Stimulated activated CD8-positive, alpha-beta memory T cell treated with anti-CD3 and anti-CD28 coated beads, Interleukin-4, amount 100 ng/mL, for 4 hours (primary cell): ENCODE measurements around the gene DIAPH2.

Source experiments
- DNase-seq, 2 donors: peaks; one replicate each; pipeline ENCODE4 v3.0.0-alpha.2; 2020; ENCODE audit warnings: low read depth in 2 of 2, low spot score in 1 of 2

DIAPH2 gene

DNA sequence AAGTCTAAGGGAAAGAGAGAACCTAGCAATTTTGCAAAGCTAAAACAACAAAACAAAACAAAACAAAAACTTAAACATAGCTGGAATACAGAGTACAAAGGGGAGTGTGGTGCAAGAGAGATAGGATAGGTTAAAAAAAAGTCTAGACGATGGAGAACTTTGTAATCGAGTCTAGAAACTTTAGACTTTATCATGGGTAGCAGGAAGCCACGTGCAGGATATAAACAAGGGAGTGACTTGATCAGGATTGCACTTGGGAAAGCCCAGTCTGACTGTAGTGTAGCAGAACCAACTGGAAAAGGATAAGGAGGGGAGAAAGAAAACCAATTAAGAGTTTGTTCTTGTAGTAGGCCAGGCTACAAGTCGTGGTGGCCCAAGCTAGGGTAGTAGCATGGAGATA lies 949.2 kb downstream of the DIAPH2 start:
- DNase-seq, result no peak

DNA sequence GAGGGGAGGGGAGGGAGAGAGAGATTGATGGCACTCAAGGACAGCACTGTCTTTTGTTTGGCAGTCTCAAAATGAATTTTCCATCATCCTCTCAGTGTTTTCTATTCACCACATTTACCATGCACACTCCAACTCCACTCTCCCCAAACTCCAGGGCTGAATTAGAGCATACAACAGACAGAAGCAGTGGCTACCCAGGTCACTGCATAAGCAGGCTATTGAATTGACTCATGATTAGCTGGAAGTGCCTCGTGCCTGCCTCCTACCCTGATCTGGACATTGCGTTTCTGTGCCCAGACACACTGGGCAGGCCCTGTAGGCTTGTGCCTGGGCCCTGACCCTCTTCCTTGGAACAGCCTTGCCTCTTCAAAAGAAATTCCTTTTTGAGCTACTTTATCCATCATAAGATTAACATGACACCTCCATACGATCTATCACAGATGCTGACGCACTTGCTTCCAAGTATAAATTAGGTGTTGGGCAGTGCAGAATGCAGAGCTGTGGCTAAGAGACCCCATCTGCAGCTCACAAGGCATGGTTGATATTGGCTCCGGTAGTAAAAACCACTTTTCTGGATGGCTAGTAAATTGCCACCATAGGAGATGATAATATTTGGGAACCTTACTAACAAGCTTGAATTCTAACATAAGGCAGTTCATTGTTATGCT lies 952.0 kb downstream of the DIAPH2 start:
- DNase-seq, result no peak

- DNase-seq, result no peak
Measured at GRCh38 chrX:97637289-97637688, 952.6 kb downstream of the DIAPH2 start.

- no peak for DNase-seq
Measured at GRCh38 chrX:97638621-97639020, 954.0 kb downstream of the DIAPH2 start.

DNA sequence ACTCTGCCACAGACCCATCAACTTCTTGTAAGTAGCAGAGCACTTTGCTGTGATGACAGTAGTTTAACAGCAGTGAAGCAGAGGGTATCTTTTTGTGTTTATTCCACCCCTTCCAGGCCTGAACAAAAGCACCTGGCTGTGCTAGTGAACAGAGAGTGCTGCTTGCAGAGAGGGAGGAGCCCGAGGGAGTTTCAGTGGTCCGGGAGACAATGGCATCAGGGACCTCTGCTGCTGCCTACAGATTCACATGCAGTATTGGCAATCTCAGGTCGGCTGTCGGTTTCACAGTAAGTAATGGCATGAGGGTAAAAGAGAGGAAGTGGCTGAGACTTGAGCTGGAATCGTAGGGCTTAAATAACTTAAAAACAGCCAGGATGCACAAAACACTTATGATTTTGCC lies 954.9 kb downstream of the DIAPH2 start:
- DNase-seq, result no peak
